Measurements from ENCODE around the gene SLC52A3. TPM values are rescaled to one million over a fixed set of nuclear protein-coding genes. Genes with fewer than 3 reads are reported as not detected.
A peak's percentile ranks its signal among the peaks of the same experiment; 100 is the strongest.
"Not testable (repeated sequence)": the region's sequence is repeated elsewhere in the genome, so short reads cannot be mapped to it uniquely, and the experiment has no call there.

SLC52A3 gene
- polyA plus RNA-seq (2013, experiment 1 of 2; ENCODE audit: insufficient read length): not detected
- not detected for polyA plus RNA-seq (2013, experiment 2 of 2; ENCODE audit: insufficient read length)

- DNase-seq: no peak
These were observed at the start of gene SLC52A3 for GRCh38 chr20:768426-768978. SLC52A3 (minus strand) TSS chr20:768500; CDS start chr20:765774, 2,726 bp downstream.

- peak; percentile 41 for DNase-seq
These were observed 47.8 kb upstream of the SLC52A3 start for GRCh38 chr20:815914-816606.

DNA sequence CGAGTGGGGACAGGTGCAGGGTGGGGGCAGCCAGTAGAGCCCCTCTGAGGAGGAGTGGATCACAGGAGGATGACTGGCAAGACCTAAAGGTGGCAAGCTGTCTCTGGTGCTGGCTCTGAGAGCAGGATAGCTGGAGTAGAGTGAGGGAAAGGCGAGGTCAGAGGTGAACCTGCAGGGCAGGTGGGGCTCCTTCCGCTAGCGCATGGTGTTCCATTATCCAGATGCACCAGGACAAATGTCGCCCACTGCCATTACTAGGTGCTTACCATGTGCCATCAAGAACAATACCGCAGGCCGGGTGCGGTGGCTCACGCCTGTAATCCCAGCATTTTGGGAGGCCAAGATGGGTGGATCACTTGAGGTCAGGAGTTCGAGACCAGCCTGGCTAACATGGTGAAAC, 46.9 kb upstream of the SLC52A3 start:
- DNase-seq: no peak

DNA sequence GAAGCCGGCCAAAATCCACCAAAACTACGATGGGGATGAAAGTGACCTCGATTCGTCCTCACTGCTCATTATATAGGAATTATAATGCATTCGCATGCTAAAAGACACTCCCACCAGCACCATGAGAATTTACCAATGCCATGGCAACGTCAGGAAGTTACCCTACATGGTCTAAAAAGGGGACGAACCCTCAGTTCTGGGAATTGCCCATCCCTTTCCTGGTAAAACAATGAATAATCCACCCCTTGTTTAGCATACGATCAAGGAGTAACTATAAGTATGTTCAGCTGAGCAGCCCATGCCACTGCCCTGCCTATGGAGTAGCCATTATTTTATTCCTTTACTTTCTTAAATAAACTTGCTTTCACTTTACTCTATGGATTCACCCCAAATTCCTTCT, 45.1 kb upstream of the SLC52A3 start:
- no peak for DNase-seq

DNA sequence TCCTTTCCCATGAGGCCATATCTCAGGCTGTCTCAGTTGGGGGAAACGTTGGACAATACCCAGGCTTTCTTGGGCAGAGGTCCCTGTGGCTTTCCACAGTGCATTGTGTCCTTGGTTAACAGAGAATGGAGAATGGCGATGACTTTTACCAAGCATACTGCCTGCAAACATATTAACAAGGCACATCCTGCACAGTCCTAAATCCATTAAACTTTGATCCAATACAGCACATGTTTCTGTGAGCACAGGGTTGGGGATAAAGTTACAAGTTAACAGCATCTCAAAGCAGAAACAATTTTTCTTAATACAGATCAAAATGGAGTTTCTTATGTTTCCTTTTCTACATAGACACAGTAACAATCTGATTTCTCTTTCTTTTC, 44.1 kb upstream of the SLC52A3 start:
- not testable (repeated sequence) for DNase-seq

DNA sequence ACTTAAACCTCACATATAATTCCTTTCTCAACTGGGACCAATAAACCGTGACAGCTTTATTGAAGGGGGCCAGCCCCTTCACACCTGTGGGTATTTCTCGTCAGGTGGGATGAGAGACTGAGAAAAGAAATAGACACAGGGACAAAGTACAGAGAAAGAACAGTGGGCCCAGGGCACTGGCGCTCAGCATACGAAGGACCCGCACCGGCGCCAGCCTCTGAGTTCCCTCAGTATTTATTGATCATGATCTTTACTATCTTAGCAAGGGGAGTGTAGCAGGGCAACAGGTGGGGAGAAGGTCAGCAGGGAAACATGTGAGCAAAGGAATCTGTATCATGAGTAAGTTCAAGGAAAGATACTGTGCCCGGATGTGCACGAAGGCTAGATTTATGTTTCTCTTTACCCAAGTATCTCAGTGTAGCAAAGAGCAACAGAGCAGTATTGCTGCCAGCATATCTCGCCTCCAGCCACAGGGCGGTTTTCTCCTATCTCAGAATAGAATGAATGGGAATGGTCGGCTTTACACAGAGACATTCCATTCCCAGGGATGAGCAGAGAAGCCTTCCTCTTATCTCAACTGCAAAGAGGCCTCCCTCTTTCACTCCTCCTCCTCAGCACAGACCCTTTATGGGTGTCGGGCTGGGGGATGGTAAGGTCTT, 43.6 kb upstream of the SLC52A3 start:
- DNase-seq: not testable (repeated sequence)

- no peak for DNase-seq
These were observed 37.4 kb upstream of the SLC52A3 start for GRCh38 chr20:805713-806112.

GRCh38 chr20:801678-802077, 33.4 kb upstream of the SLC52A3 start:
- no peak for DNase-seq

GRCh38 chr20:800026-800425, 31.7 kb upstream of the SLC52A3 start:
- not testable (repeated sequence) for DNase-seq

GRCh38 chr20:798746-799145, 30.4 kb upstream of the SLC52A3 start:
- DNase-seq: not testable (repeated sequence)

DNA sequence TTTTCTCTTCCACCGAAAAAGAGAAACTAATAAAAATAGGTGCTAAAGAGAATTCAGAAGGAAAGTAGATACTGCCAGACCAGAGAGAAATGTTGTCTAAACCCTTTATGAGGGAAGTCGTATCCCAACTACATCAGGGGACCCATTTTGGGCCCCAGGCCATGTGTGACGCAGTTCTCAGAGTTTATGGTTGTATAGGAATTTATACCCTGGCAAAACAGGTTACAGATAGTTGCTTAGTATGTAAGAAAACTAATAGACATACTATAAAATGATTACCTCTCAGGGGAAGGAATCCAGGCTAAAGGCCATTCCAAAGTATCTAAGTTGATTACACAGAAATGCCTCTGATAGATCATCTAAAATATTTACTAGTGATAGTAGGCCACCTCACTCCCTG, 28.6 kb upstream of the SLC52A3 start:
- DNase-seq: no peak

- no peak for DNase-seq
These were observed 23.9 kb upstream of the SLC52A3 start for GRCh38 chr20:792248-792647.

- DNase-seq: no peak
These were observed 22.8 kb upstream of the SLC52A3 start for GRCh38 chr20:791056-791455.

DNA sequence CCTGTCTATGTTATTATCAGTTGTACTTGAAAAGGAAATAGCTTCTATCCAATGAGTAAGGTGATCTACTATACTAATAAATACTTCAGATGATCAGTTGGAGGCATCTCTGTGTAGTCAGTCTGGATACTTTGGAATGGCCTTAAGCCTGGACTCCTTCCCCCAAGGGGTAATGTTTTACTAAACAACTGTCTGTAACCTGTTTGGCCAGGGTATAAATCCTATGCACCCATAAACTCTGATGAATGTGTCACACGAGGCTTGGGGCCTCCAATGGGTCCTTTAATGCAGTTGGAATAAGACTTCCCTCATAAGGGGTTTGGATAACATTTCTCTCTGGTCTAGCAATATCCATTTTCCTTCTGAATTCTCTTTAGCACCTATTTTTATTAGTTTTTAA, 19.5 kb upstream of the SLC52A3 start:
- no peak for DNase-seq

DNA sequence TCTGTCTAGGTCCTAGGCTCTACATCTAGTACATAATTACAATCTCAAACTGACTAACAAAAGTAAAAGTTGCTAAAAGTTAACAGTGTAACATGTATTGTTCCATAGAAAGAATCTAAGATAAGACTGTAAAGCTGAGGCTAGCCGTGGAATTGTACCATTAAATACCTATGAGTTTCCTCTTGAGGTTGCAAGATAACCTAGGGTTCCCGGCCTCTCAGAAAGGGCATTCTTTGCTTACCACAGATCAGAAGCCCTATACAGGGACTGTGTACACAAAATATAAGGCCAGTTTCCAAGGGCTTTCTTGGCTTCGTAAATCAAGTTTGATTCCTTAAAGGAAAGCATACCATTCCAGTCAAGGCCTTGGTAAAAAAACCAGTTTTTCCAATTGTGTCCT, 11.5 kb upstream of the SLC52A3 start:
- DNase-seq: no peak

GRCh38 chr20:776165-776564, 7.9 kb upstream of the SLC52A3 start:
- DNase-seq: no peak

DNA sequence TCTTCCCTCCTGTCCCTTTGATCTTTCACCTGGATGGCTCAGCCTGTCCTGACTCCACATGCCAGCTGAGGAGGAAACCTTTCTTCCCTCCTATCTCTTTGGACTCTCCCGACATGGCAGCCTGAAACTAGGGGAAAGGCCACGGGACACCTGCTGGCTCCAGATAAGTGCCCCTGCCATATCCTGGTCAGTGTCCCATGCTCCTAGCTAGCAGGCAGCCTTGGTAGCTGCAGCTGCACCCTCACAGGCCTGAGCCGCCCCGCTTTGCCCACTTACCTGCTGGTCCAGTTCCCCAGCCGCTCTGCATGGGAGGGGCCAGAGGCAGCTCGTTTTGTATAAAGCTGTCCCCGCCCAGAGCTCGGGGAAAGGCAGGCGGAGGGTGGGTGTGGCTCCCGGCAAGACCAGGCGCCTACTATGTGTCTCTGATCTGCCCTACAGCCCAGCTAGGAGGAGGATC, 7.4 kb upstream of the SLC52A3 start:
- no peak for DNase-seq

DNA sequence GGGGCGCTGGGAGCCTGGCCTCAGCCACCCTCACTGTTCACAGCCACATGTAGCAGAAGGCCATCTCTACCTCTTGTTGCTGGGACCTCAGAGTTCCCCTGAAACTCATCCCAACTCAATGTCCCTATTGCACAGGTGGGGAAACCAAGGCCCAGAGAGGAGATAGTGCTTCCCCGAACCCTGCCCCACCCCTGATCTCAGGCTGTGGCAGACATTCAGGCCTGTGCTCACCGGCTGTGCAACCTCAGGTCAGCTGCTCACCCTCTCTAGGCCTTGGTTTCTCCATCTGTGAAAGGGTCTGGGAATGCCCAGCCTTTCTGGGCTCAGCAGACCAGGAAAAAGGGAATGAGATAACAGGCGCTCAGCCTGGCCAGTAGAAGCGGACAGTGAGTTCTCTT, 6.4 kb upstream of the SLC52A3 start:
- DNase-seq: no peak

DNA sequence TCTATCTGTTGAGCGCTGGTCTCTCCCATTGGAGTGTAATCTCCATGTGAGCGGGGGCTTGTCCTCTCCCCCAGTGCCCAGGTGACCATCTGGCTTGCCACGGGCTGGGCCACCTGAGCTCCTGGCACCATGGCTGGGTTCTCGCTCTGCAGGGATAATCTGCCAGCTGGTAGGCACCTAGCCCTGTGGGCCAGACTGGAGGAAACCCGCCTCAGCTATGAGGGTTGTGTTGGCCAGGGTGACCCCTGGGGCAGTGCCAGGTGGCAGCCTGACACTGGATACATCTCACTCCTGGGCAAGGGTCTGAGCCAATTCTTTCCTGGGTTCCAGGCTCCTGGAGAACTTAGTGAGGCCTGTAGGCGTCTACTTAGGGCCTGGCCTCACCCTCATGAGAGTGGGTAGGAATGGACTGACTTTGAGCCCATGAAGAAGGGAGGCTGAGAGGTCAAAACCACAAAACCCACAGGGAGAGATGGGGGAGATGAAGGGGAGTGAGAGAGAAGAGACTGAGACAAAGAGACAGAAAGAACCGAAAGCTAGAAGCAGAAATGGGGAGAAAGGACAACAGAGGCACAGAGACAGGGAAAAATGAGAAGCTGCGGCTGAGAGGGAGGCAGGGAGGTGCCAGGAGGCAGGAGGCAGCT, 5.8 kb upstream of the SLC52A3 start:
- no peak for DNase-seq

- no peak for DNase-seq
These were observed 4.5 kb upstream of the SLC52A3 start for GRCh38 chr20:772806-773205.

- DNase-seq: no peak
These were observed 3.6 kb upstream of the SLC52A3 start for GRCh38 chr20:771741-772464.

- DNase-seq: no peak
These were observed 2.4 kb upstream of the SLC52A3 start for GRCh38 chr20:770691-771090.

DNA sequence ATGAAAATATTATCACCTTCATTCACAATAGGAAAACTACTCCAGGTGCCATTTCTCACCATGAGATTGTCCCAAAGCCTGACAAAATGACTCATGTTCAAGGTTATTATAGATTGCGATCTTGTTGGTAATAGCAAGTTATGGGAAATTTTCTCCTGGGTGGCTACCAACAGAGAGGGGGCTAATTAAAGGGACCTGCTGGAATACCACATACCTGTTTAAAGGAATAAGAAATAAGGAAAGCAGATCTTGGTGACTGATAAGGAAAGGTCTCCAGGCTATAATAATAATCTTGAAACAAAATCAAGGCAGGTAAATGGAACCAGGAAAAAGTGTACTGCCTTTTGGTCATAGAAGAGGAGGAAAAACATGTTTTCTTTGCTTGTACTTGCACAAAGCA, 1.4 kb downstream of the SLC52A3 start:
- no peak for DNase-seq

Measured in fibroblast of skin of abdomen (primary cell).